CD14-positive monocyte (primary cell): Measurements from ENCODE around the gene NID1. TPM values are rescaled to one million over a fixed set of nuclear protein-coding genes. Genes with fewer than 3 reads are reported as not detected.

Experiments used
- DNase-seq, 3 donors: peaks; one replicate each; pipeline ENCODE4 v3.0.0-alpha.2; 2011 to 2022
- H2AFZ ChIP-seq: 2 replicates; pipeline ENCODE4 v1.6.0; 2012; ENCODE audit warnings: mild to moderate bottlenecking, low read depth, low read length, inconsistent platforms; ENCODE audit not compliant: insufficient read depth, poor library complexity, severe bottlenecking
- H3K27ac ChIP-seq, 2 donors: 1 replicate in 1 of 2; 2 replicates in 1 of 2; pipeline ENCODE4 v1.5.1; 2012 to 2013; ENCODE audit warnings: low read length in 2 of 2, control low read depth in 1 of 2, inconsistent platforms in 1 of 2, low read depth in 1 of 2, mild to moderate bottlenecking in 1 of 2
- H3K27me3 ChIP-seq, 2 donors: one replicate each; pipeline versions ENCODE4 v1.6.0 to v1.6.1; 2011 to 2013; ENCODE audit warnings: low read length in 2 of 2; ENCODE audit not compliant: control insufficient read depth in 2 of 2, insufficient read depth in 2 of 2
- H3K36me3 ChIP-seq, 2 donors: replicated peaks in 1 of 2; 1 replicate in 1 of 2; 2 replicates in 1 of 2; pipeline versions ENCODE4 v1.5.1 to v1.6.1; 2012 to 2013; ENCODE audit warnings: low read length in 2 of 2, control low read depth in 1 of 2, inconsistent platforms in 1 of 2, mild to moderate bottlenecking in 1 of 2; ENCODE audit not compliant: insufficient read depth in 2 of 2, control insufficient read depth in 1 of 2
- H3K4me1 ChIP-seq, 2 donors: 1 replicate in 1 of 2; 2 replicates in 1 of 2; pipeline versions ENCODE4 v1.5.1 to v1.6.1; 2012 to 2013; ENCODE audit warnings: low read length in 2 of 2, control low read depth in 1 of 2, inconsistent platforms in 1 of 2, mild to moderate bottlenecking in 1 of 2, moderate library complexity in 1 of 2; ENCODE audit not compliant: insufficient read depth in 2 of 2, control insufficient read depth in 1 of 2
- H3K4me2 ChIP-seq: replicated peaks from 2 replicates; pipeline ENCODE3; 2012; ENCODE audit warnings: low read length, moderate library complexity, mild to moderate bottlenecking; ENCODE audit not compliant: poor library complexity, severe bottlenecking; ENCODE audit errors: extremely low read depth
- H3K4me3 ChIP-seq, 3 experiments: fragments of 200-600 bp in 1 of 3; sonication (generic) in 1 of 3; replicated peaks in 1 of 3; 1 replicate in 2 of 3; 2 replicates in 1 of 3; pipeline ENCODE4 v1.5.1; 2011 to 2013; ENCODE audit warnings: low read length in 3 of 3, mild to moderate bottlenecking in 3 of 3, control low read depth in 2 of 3, low read depth in 2 of 3, inconsistent platforms in 1 of 3, moderate library complexity in 1 of 3
- H3K79me2 ChIP-seq: 2 replicates; pipeline ENCODE4 v1.6.0; 2012; ENCODE audit warnings: mild to moderate bottlenecking, control low read depth, inconsistent platforms, low read length, moderate library complexity; ENCODE audit not compliant: insufficient read depth
- H3K9ac ChIP-seq: 2 replicates; pipeline ENCODE4 v1.6.0; 2017; ENCODE audit warnings: low read length, mild to moderate bottlenecking; ENCODE audit not compliant: insufficient read depth, poor library complexity, severe bottlenecking
- H3K9me3 ChIP-seq, 2 donors: replicated peaks in 1 of 2; 1 replicate in 1 of 2; 2 replicates in 1 of 2; pipeline versions ENCODE4 v1.5.1 to v1.6.1; 2012 to 2013; ENCODE audit warnings: low read length in 2 of 2, control low read depth in 1 of 2; ENCODE audit not compliant: control insufficient read depth in 1 of 2, insufficient read depth in 1 of 2
- H4K20me1 ChIP-seq: 2 replicates; pipeline ENCODE4 v1.6.0; 2012; ENCODE audit warnings: mild to moderate bottlenecking, low read length, control low read depth, moderate library complexity; ENCODE audit not compliant: insufficient read depth
- H3K27ac Mint-ChIP-seq, 7 donors: one replicate each; pipeline ENCODE4 v1.8.0; 2020; ENCODE audit warnings: mild to moderate bottlenecking in 7 of 7, mixed read lengths in 7 of 7, moderate library complexity in 6 of 7, inconsistent platforms in 2 of 7
- H3K27me3 Mint-ChIP-seq, 3 donors: one replicate each; pipeline ENCODE4 v1.8.0; 2021 to 2022; ENCODE audit warnings: low read depth in 3 of 3, mild to moderate bottlenecking in 3 of 3, mixed read lengths in 3 of 3, moderate library complexity in 3 of 3, inconsistent platforms in 1 of 3
- H3K36me3 Mint-ChIP-seq, 2 donors: one replicate each; pipeline ENCODE4 v1.8.0; 2020; ENCODE audit warnings: mixed read lengths in 2 of 2, inconsistent platforms in 1 of 2, mild to moderate bottlenecking in 1 of 2
- H3K4me1 Mint-ChIP-seq: one replicate; pipeline ENCODE4 v1.8.0; 2020; ENCODE audit warnings: mild to moderate bottlenecking, mixed read lengths
- H3K4me3 Mint-ChIP-seq, 2 donors: one replicate each; pipeline ENCODE4 v1.8.0; 2020; ENCODE audit warnings: mild to moderate bottlenecking in 2 of 2, mixed read lengths in 2 of 2, moderate library complexity in 1 of 2
- H3K9me3 Mint-ChIP-seq, 7 donors: one replicate each; pipeline ENCODE4 v1.8.0; 2020 to 2022; ENCODE audit warnings: mixed read lengths in 7 of 7, mild to moderate bottlenecking in 6 of 7, moderate library complexity in 6 of 7, inconsistent platforms in 2 of 7
- WGBS: methylation state at CpG from one replicate; pipeline ENCODE4 v1.1.5; 2013; ENCODE audit warnings: missing lambda C conversion rate; ENCODE audit not compliant: insufficient coverage; 5-methylcytosine and 5-hydroxymethylcytosine counted together
- intact Hi-C, 2 donors: fragments of 100-400 bp; cut with micrococcal nuclease; formaldehyde crosslinking; loops; one replicate each; pipeline versions ENCODE4 v1.15.0 to v1.15.1; 2023
- polyA plus RNA-seq, 3 donors: library from polyadenylated mRNA; depleted of rRNA in 1 of 3; unstranded in 2 of 3; stranded (reverse) in 1 of 3; fragments of 300-500 nt in 2 of 3; fragments of >200 nt in 1 of 3; fragmentation: Illumina TruSeq in 2 of 3; gene quantifications; 1 replicate in 2 of 3; 2 replicates in 1 of 3; pipeline ENCODE4 v1.2.3, GENCODE V29; 2012 to 2021
- TF ChIP-seq, protein P1 (sequence below): fragments of 200-600 bp; IDR thresholded peaks from one replicate; pipeline ENCODE4 v1.8.0; 2022; ENCODE audit warnings: antibody characterized with exemption, mild to moderate bottlenecking

The NID1 gene
- polyA plus RNA-seq, 3 donors, result 6.8 to 19.7 (median 14.4) TPM

DNA sequence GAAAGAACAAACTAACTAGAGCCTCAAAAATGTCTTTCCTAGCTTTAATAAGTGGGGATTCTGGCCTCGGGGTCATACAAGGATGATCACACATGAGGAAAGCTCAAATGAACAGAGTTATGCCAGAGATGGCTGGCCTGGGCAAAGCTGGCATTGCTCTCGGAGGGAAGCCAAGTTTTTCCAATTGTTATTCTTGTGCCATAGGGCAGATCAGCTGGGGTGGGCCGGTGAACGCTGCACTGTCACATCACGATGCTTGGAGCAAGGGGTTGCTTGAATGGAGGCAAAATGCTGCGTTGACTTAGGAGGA lies 122.3 kb downstream of the NID1 start:
- Histone ChIP-seq H3K9me3 (no peaks in the 10 kb centered on the region), H3K27ac (peak overlapping the region; percentile 95 to 100), H4K20me1 (no peaks in the 10 kb centered on the region), H3K27me3 (no peaks in the 10 kb centered on the region), H3K36me3 (no peaks in the 10 kb centered on the region), H2AFZ (peak overlapping the region; percentile 2), H3K9ac (peak overlapping the region; percentile 33), H3K4me3 (peak overlapping the region in 1 of 3 experiments; percentile 45), H3K4me1 (peaks cover 99 to 100% of the 10 kb centered on the region in 2 donors), H3K4me2 (peak overlapping the region; percentile 42), H3K79me2 (peaks cover 38% of the 10 kb centered on the region)
- peaks cover 7 to 8% of the 10 kb centered on the region in 2 donors for H3K36me3 Mint-ChIP-seq
- peak overlapping the region; percentile 5 to 77 for H3K4me3 Mint-ChIP-seq
- DNase-seq, result no peak
- WGBS, result 0% methylated on average over 1 of the region's 6 CpGs
- peak overlapping the region; percentile 97 to 100 (median 99) for H3K27ac Mint-ChIP-seq
- intact Hi-C loops, result loop anchor here in 1 of 2 donors (5.0 kb wide), 1 partner anchor 75 kb away; the partner anchor contains the start of gene LYST
- H3K27me3 Mint-ChIP-seq, result peaks cover 0 to 2% (median 0%) of the 10 kb centered on the region in 3 donors
- TF ChIP-seq, protein P1, sequence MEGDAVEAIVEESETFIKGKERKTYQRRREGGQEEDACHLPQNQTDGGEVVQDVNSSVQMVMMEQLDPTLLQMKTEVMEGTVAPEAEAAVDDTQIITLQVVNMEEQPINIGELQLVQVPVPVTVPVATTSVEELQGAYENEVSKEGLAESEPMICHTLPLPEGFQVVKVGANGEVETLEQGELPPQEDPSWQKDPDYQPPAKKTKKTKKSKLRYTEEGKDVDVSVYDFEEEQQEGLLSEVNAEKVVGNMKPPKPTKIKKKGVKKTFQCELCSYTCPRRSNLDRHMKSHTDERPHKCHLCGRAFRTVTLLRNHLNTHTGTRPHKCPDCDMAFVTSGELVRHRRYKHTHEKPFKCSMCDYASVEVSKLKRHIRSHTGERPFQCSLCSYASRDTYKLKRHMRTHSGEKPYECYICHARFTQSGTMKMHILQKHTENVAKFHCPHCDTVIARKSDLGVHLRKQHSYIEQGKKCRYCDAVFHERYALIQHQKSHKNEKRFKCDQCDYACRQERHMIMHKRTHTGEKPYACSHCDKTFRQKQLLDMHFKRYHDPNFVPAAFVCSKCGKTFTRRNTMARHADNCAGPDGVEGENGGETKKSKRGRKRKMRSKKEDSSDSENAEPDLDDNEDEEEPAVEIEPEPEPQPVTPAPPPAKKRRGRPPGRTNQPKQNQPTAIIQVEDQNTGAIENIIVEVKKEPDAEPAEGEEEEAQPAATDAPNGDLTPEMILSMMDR, result no peak
- peaks cover 0 to 2% (median 0%) of the 10 kb centered on the region in 7 donors for H3K9me3 Mint-ChIP-seq
- peaks cover 93% of the 10 kb centered on the region for H3K4me1 Mint-ChIP-seq

DNA sequence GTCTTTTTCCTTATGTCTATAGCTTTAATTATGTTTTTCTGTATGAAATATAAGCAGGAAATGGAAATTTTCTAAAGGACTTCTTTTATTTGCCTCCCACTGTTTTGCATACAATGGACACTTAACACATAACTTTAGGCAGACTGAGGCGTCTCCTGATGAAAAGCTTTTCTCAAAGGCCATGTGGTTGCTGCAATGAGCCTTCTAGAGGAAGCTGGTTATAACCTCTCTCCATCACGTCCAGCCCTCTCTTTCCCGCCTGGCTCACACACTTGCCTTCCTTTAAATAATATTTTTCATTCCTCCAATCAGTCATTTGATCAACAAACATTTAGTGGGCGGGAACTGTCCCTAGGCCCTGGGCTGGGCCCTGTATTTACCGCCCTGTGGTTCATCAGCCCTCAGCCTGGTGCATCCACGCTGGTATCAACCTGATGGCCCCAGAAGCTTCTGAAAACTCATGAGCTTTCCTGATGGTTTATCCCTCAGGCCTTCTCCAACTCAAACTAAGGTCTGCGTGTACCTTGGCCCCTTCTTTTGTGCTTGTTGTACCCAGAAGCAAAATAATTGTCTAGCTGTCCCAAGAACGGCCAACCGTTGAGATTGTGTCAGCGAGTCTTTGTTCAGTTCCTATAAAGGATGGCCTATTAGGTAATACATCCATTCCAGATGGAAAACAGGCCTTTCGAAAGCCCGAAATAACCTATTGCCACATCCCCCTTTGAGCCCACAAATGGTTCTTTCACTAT lies 122.8 kb downstream of the NID1 start:
- Histone ChIP-seq H3K4me3 (peak overlapping the region in 1 of 3 experiments; percentile 45), H3K9ac (peak overlapping the region; percentile 45), H3K4me2 (peak overlapping the region; percentile 42), H3K36me3 (no peaks in the 10 kb centered on the region), H3K27ac (peak overlapping the region; percentile 95 to 100), H3K4me1 (peaks cover 99 to 100% of the 10 kb centered on the region in 2 donors), H4K20me1 (no peaks in the 10 kb centered on the region), H3K79me2 (peaks cover 44% of the 10 kb centered on the region), H2AFZ (peak overlapping the region; percentile 2), H3K27me3 (no peaks in the 10 kb centered on the region), H3K9me3 (no peaks in the 10 kb centered on the region)
- peak overlapping the region; percentile 47 to 73 for H3K4me3 Mint-ChIP-seq
- peaks cover 7 to 8% of the 10 kb centered on the region in 2 donors for H3K36me3 Mint-ChIP-seq
- H3K4me1 Mint-ChIP-seq, result peaks cover 93% of the 10 kb centered on the region
- intact Hi-C loops, result loop anchor here in 1 of 2 donors (5.0 kb wide), 1 partner anchor 75 kb away; the partner anchor contains the start of gene LYST
- peaks cover 0 to 3% (median 0%) of the 10 kb centered on the region in 3 donors for H3K27me3 Mint-ChIP-seq
- TF ChIP-seq, protein P1, result no peak
- peak overlapping the region; percentile 97 to 100 (median 99) for H3K27ac Mint-ChIP-seq
- peaks cover 0 to 3% (median 0%) of the 10 kb centered on the region in 7 donors for H3K9me3 Mint-ChIP-seq
- WGBS, result 5% methylated on average over 6 of the region's 12 CpGs
- DNase-seq, result peak; percentile 60 to 87 (median 82)
